PC-9 (cell line): Measurements from ENCODE around the gene GNAO1. TPM values are rescaled to one million over a fixed set of nuclear protein-coding genes. Genes with fewer than 3 reads are reported as not detected.

Experiments used
- BruUV-seq: library from RNA; stranded (reverse); fragments of 400-500 nt; replicated peaks from 2 replicates; lab custom pipeline; 2021; lab: Mats Ljungman, UMichigan
- CTCF ChIA-PET: fragments of 300-600 bp; sonication (Branson Sonifier 250); formaldehyde crosslinking; loops from one replicate; lab custom pipeline; 2022; ENCODE audit warnings: antibody characterized with exemption; lab: Charles Lee
- POLR2A ChIA-PET: fragments of 300-600 bp; sonication (Branson Sonifier 250); formaldehyde crosslinking; loops from one replicate; lab custom pipeline; 2022; ENCODE audit warnings: antibody characterized with exemption; ENCODE audit not compliant: unreplicated experiment; lab: Charles Lee
- DNase-seq, 2 experiments: peaks; one replicate each; pipeline versions ENCODE4 v3.0.0 to v3.0.0-alpha.2; 2015 to 2022; ENCODE audit warnings: mixed read lengths in 1 of 2
- H2AFZ ChIP-seq: fragments of 200-600 bp; sonication (generic); 2 replicates; pipeline ENCODE4 v1.8.1; 2017; ENCODE audit warnings: antibody characterized with exemption
- H3F3A ChIP-seq: fragments of 200-600 bp; sonication (generic); 2 replicates; pipeline ENCODE4 v1.8.1; 2017; ENCODE audit warnings: antibody characterized with exemption, mild to moderate bottlenecking, low read depth; ENCODE audit not compliant: insufficient read depth
- H3K27ac ChIP-seq: fragments of 200-600 bp; sonication (generic); 2 replicates; pipeline ENCODE4 v1.6.1; 2016; ENCODE audit warnings: mixed run types
- H3K27me3 ChIP-seq: fragments of 200-600 bp; sonication (generic); 2 replicates; pipeline ENCODE4 v1.6.1; 2016; ENCODE audit warnings: low read depth, mixed run types; ENCODE audit not compliant: insufficient read depth
- H3K36me3 ChIP-seq: fragments of 200-600 bp; sonication (generic); 2 replicates; pipeline ENCODE4 v1.6.1; 2016; ENCODE audit warnings: low read depth, mixed run types
- H3K4me1 ChIP-seq: fragments of 200-600 bp; sonication (generic); replicated peaks from 2 replicates; pipeline ENCODE4 v1.6.1; 2016; ENCODE audit warnings: mixed run types; ENCODE audit not compliant: insufficient read depth
- H3K4me2 ChIP-seq: fragments of 200-600 bp; sonication (generic); 2 replicates; pipeline ENCODE4 v1.6.1; 2017; ENCODE audit warnings: mixed run types
- H3K4me3 ChIP-seq: fragments of 200-600 bp; sonication (generic); 2 replicates; pipeline ENCODE4 v1.6.1; 2016; ENCODE audit warnings: mixed run types
- H3K79me2 ChIP-seq: fragments of 200-600 bp; sonication (generic); 2 replicates; pipeline ENCODE4 v1.6.1; 2017; ENCODE audit warnings: low read depth, mixed run types
- H3K9me2 ChIP-seq: fragments of 200-600 bp; sonication (generic); 2 replicates; pipeline ENCODE4 v1.8.1; 2017; ENCODE audit warnings: mild to moderate bottlenecking; ENCODE audit not compliant: insufficient read depth
- H3K9me3 ChIP-seq: fragments of 200-600 bp; sonication (generic); 2 replicates; pipeline ENCODE4 v1.8.1; 2016; ENCODE audit warnings: low read depth; ENCODE audit not compliant: insufficient read depth
- H4K20me1 ChIP-seq: fragments of 200-600 bp; sonication (generic); 2 replicates; pipeline ENCODE4 v1.8.1; 2017; ENCODE audit not compliant: insufficient read depth
- EZH2 ChIP-seq: fragments of 200-600 bp; sonication (generic); IDR thresholded peaks from 2 replicates; pipeline ENCODE4 v1.8.0; 2017; ENCODE audit warnings: antibody characterized with exemption, low read depth
- intact Hi-C: fragments of 100-400 bp; cut with micrococcal nuclease; formaldehyde crosslinking; loops from one replicate; pipeline ENCODE4 v1.10.0; 2022; ENCODE audit not compliant: unreplicated experiment
- total RNA-seq: library from RNA; stranded (reverse); gene quantifications from 2 replicates; pipeline ENCODE4 v1.2.3, GENCODE V29; 2021
- TF ChIP-seq, protein P1 (sequence below): fragments of 200-600 bp; sonication (generic); conservative IDR thresholded peaks from 2 replicates; pipeline ENCODE4 v1.6.1; 2017; ENCODE audit warnings: mixed run types, antibody characterized with exemption, mild to moderate bottlenecking, moderate library complexity

Gene GNAO1
- total RNA-seq, 1 experiment from 2014 or later, result 2.8 TPM

- H3K27ac ChIP-seq, result no peak overlapping the region
- no peaks in the 10 kb centered on the region for H3K9me2 ChIP-seq
- H3K27me3 ChIP-seq, result no peaks in the 10 kb centered on the region
- peaks cover 21% of the 10 kb centered on the region for H3F3A ChIP-seq
- no peak overlapping the region for H3K4me3 ChIP-seq
- DNase-seq, result no peak
- POLR2A ChIA-PET, result no interaction called here
- TF ChIP-seq, protein P1, sequence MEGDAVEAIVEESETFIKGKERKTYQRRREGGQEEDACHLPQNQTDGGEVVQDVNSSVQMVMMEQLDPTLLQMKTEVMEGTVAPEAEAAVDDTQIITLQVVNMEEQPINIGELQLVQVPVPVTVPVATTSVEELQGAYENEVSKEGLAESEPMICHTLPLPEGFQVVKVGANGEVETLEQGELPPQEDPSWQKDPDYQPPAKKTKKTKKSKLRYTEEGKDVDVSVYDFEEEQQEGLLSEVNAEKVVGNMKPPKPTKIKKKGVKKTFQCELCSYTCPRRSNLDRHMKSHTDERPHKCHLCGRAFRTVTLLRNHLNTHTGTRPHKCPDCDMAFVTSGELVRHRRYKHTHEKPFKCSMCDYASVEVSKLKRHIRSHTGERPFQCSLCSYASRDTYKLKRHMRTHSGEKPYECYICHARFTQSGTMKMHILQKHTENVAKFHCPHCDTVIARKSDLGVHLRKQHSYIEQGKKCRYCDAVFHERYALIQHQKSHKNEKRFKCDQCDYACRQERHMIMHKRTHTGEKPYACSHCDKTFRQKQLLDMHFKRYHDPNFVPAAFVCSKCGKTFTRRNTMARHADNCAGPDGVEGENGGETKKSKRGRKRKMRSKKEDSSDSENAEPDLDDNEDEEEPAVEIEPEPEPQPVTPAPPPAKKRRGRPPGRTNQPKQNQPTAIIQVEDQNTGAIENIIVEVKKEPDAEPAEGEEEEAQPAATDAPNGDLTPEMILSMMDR, result no peak
- no peak for TF ChIP-seq EZH2
- no peaks in the 10 kb centered on the region for H3K36me3 ChIP-seq
- CTCF ChIA-PET, result no interaction called here
- BruUV-seq, result no TSS peak
- intact Hi-C loops, result loop anchor here (5.0 to 10.0 kb wide), 2 partner anchors 384 to 849 kb away; no protein-coding TSS in a partner anchor
- no peak overlapping the region for H3K4me2 ChIP-seq
- H3K9me3 ChIP-seq, result no peaks in the 10 kb centered on the region
- no peaks in the 10 kb centered on the region for H4K20me1 ChIP-seq
- peaks cover 37% of the 10 kb centered on the region for H3K4me1 ChIP-seq
- no peaks in the 10 kb centered on the region for H3K79me2 ChIP-seq
- no peak overlapping the region for H2AFZ ChIP-seq
Measured at GRCh38 chr16:56320811-56321558, 129.7 kb downstream of the GNAO1 start.

- CTCF ChIA-PET, result interaction anchor here (0.6 kb wide), 1 partner anchor 42 kb away, joined by 3 read pairs; no protein-coding TSS in a partner anchor
- intact Hi-C loops, result loop anchor here (5.0 to 10.0 kb wide), 2 partner anchors 383 to 849 kb away; no protein-coding TSS in a partner anchor
- no peak overlapping the region for H3K27ac ChIP-seq
- no peaks in the 10 kb centered on the region for H4K20me1 ChIP-seq
- H3K4me1 ChIP-seq, result peaks cover 41% of the 10 kb centered on the region
- DNase-seq, result no peak
- H3K27me3 ChIP-seq, result no peaks in the 10 kb centered on the region
- H3F3A ChIP-seq, result peaks cover 21% of the 10 kb centered on the region
- BruUV-seq, result no TSS peak
- no peaks in the 10 kb centered on the region for H3K79me2 ChIP-seq
- H3K4me3 ChIP-seq, result no peak overlapping the region
- H3K9me3 ChIP-seq, result no peaks in the 10 kb centered on the region
- no peak overlapping the region for H2AFZ ChIP-seq
- POLR2A ChIA-PET, result no interaction called here
- no peak for TF ChIP-seq EZH2
- TF ChIP-seq, protein P1, result no peak
- H3K9me2 ChIP-seq, result no peaks in the 10 kb centered on the region
- H3K4me2 ChIP-seq, result no peak overlapping the region
- no peaks in the 10 kb centered on the region for H3K36me3 ChIP-seq
Measured at GRCh38 chr16:56321571-56321970, 130.3 kb downstream of the GNAO1 start.

- no peak for TF ChIP-seq EZH2
- TF ChIP-seq, protein P1, result no peak
- no peaks in the 10 kb centered on the region for H4K20me1 ChIP-seq
- ChIA-PET POLR2A (interaction anchor here (0.6 kb wide), 2 partner anchors 31 to 226 kb away, joined by 7 read pairs; no protein-coding TSS in a partner anchor), CTCF (interaction anchor here (1.2 kb wide), 1 partner anchor 46 kb away, joined by 4 read pairs; no protein-coding TSS in a partner anchor)
- peak overlapping the region; percentile 94 for H3K27ac ChIP-seq
- H3K9me2 ChIP-seq, result no peaks in the 10 kb centered on the region
- peak; percentile 95 to 97 for DNase-seq
- peaks cover 48% of the 10 kb centered on the region for H3K4me1 ChIP-seq
- peaks cover 23% of the 10 kb centered on the region for H3F3A ChIP-seq
- no peak overlapping the region for H3K4me3 ChIP-seq
- intact Hi-C loops, result loop anchor here (1.0 to 10.0 kb wide), 7 partner anchors 23 to 852 kb away; partner anchors contain the start of gene AMFR
- no TSS peak for BruUV-seq
- H3K36me3 ChIP-seq, result no peaks in the 10 kb centered on the region
- H2AFZ ChIP-seq, result no peak overlapping the region; the same call in 1 of the 2 replicates
- no peaks in the 10 kb centered on the region for H3K79me2 ChIP-seq
- H3K4me2 ChIP-seq, result peak overlapping the region; percentile 59
- no peaks in the 10 kb centered on the region for H3K9me3 ChIP-seq
- H3K27me3 ChIP-seq, result no peaks in the 10 kb centered on the region
Measured at GRCh38 chr16:56324406-56324805, 133.1 kb downstream of the GNAO1 start.
